AG09309 (cell line): Measurements from ENCODE around the gene BTRC.
"Not testable (repeated sequence)": the region's sequence is repeated elsewhere in the genome, so short reads cannot be mapped to it uniquely, and the experiment has no call there.

ENCODE experiments used
- DNase-seq: peaks from one replicate; pipeline ENCODE4 v3.0.0-alpha.2; 2010; ENCODE audit warnings: low read depth
- H3K4me3 ChIP-seq: 2 replicates; pipeline ENCODE4 v1.5.1; 2011; ENCODE audit warnings: mild to moderate bottlenecking, low read depth, low read length, moderate library complexity; ENCODE audit not compliant: control insufficient read depth
- TF ChIP-seq, protein P1 (sequence below): IDR thresholded peaks from 2 replicates; pipeline ENCODE4 v1.5.1; 2011; ENCODE audit warnings: mild to moderate bottlenecking, low read depth, low read length, inconsistent platforms; ENCODE audit not compliant: insufficient read depth, control insufficient read depth; ENCODE audit errors: missing control alignments

The BTRC gene

DNA sequence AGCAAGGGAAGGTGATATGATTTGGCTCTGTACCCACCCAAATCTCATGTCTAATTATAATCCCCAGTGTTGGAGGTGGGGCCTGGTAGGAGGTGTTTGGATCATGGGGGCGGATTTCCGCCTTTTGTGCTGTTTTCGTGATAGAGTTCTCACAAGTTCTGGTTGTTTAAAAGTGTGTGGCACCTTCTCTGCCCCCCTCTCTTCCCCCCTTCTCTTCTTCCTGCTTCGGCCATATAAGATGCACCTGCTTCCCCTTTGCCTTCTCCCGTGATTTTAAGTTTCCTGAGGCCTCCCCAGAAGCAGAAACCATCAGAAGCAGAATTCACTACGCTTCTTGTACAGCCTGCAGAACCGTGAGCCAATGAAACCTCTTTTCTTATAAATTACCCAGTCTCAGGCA, 21.1 kb downstream of the BTRC start:
- no peak overlapping the region for H3K4me3 ChIP-seq
- TF ChIP-seq, protein P1, sequence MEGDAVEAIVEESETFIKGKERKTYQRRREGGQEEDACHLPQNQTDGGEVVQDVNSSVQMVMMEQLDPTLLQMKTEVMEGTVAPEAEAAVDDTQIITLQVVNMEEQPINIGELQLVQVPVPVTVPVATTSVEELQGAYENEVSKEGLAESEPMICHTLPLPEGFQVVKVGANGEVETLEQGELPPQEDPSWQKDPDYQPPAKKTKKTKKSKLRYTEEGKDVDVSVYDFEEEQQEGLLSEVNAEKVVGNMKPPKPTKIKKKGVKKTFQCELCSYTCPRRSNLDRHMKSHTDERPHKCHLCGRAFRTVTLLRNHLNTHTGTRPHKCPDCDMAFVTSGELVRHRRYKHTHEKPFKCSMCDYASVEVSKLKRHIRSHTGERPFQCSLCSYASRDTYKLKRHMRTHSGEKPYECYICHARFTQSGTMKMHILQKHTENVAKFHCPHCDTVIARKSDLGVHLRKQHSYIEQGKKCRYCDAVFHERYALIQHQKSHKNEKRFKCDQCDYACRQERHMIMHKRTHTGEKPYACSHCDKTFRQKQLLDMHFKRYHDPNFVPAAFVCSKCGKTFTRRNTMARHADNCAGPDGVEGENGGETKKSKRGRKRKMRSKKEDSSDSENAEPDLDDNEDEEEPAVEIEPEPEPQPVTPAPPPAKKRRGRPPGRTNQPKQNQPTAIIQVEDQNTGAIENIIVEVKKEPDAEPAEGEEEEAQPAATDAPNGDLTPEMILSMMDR, result no peak
- DNase-seq, result no peak

DNA sequence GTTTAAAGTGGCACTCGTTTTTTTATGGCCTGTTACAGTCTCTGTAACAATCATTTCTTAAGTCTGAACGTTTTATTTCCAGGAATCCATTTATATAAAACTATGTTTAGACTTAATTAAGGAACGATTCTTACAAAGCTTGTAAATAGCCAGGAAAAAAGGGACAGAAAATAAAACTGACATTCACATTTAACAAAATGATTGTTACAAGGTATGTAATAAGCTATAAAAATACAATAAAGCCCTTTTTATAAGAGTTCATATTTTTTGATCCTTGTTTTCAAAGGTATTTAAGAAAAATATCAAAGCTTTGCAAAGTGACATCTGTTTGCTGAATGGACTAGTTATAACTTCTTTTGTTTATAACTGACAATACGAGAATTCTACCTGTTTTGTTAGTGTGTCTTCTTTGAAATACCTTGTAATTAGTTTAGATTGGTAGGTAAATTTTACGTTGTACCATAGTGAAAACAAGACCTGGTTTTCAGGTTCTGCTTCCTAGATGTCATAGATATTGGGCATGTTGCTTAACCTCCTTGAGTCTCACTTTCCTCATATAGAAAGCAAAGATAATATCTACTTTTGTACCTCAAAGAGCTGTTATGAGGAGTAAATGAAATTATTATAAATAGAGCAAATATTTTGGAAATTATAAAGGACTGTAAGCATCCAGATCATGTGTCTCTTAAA, 25.8 kb downstream of the BTRC start:
- no peak overlapping the region for H3K4me3 ChIP-seq
- DNase-seq, result no peak
- TF ChIP-seq, protein P1, result no peak

DNA sequence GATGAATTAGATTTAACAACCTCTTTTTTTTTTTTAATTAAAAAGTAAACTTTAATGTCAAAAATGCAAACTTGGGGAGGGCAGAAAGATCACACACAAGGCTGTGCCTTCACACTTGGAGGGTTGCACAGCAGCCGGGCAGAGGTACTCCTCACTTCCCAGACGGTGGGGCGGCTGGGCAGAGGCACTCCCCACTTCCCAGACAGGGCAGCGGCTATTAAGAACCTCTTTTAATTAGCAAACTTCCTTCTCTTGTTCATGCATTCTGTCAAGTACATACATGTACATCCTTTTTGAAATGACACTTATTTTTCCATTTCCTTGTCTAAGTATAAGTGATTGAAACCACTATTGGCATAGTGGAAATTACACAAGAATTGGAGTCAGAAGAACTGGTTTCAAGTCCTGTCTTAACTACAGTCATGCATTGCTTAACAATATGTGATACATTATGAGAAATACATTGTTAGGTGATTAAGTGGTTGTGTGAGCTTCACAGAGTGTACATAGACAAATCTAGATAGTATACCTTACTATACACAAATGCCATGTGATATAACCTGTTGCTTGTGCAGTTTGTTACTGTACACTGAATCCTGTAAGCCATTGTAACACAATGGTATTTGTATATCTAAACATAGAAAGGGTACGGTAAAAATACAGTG, 26.5 kb downstream of the BTRC start:
- TF ChIP-seq, protein P1, result no peak
- no peak overlapping the region for H3K4me3 ChIP-seq
- no peak for DNase-seq

DNA sequence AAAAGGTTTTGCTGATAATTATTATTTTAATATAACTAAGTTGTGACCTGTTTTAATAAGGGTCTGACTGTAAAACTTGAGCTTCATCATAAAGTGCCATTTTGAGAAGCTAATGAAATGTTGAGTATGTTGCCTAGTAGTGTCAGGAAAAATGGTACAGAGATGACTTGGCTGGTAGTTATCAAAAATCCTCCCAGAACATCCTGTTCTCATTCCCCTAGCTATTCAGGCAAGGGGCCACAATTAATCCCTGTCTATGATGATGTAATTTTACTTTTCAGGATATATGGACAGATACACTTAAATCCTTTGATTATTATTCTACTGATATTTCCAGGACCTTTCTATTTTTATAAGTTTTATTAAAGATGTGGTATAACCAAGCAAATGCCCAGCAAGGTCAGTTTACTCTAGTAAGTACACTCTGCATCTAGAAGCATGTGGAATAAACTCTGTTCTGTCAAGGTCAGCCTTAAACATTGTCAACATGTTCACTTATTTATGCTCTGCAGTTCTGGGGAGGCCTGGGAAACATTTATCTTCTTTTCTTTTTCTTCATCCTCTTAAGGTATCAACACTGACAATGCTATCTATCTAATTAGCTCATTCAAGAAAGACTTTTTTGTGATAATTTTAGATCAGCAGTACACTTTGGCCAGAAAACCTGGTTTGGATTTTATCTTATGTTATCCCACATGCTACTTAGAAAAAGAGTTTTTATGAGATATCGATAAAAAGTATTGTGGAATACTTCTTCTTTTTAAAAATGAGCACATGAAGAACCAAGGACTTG, 32.1 kb downstream of the BTRC start:
- TF ChIP-seq, protein P1, result no peak
- no peak for DNase-seq
- no peak overlapping the region for H3K4me3 ChIP-seq

DNA sequence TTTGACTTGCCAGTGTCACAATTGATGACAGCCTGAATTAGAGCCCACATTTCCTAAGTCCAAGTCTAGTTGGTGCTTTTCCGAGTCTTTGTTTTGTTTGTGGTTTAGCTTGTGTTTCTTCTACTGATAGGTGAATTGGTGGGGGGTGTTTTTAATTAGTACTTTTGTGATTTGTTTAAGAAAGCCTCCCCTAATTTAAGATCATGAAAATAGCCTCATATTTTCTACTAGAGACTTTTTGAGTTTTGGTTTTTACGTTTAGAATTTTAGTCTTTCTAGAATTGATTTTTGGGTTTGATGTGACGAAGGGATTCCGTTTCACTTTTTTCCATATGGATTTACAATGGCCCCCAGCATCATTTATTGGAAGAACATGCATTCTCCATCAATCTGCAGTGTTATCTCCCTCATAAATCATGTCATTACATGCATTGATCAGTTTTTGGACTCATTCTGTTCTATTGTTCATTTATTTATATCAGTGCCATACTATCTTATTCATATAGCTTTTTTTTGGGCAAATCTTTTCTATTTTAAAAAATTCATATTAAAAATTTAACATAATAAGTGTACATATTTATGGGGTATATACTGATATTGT, 32.8 kb downstream of the BTRC start:
- no peak for DNase-seq
- H3K4me3 ChIP-seq, result no peak overlapping the region
- TF ChIP-seq, protein P1, result no peak

DNA sequence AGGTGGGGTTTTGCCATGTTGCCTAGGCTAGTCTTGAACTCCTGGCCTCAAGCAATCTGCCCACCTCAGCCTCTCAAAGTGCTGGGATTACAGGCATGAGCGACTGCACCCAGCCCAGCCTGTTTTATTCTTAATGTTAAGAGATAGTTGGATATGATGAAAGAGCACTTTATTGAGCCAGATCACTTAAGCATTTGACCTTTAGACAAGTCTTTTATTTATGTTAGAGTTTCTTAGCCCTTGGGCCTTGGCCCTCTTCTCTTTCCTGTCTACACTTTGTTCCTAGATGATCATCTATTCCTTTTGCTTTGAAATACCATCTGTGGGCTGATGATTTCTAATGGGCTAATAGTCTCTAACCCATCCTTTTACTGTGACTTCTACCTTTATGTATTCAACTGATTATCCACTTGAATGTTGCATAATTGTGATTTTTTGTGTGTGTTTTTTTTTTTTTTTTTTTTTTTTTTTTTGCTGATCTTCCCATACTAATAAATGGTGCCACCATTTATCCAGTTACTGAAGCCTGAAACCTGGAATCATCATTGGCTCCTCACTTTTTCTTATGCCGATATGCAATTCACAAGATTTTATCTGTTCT, 34.8 kb downstream of the BTRC start:
- H3K4me3 ChIP-seq, result no peak overlapping the region
- TF ChIP-seq, protein P1, result no peak
- DNase-seq, result no peak

DNA sequence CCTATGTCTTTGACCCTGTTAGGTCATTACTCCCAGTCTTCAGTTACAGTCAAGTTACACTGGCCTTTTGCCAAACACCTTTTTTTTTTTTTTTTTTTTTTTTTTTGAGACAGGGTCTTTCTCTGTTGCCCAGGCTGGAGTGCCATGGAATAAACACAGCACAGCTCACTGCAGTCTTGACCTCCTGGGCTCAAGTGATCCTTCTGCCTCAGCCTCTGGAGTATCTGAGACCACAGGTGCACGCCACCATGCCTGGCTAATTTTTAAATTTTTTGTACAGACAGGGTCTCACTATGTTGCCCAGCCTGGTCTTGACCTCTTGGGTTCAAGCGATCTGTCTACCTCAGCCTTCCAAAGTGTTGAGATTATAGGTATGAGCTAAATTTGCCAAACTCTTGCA, 35.6 kb downstream of the BTRC start:
- DNase-seq, H3K4me3 ChIP-seq: not testable (repeated sequence)
